B cell (primary cell): ENCODE results near the gene MRO. TPM values are rescaled to one million over a fixed set of nuclear protein-coding genes. Genes with fewer than 3 reads are reported as not detected.
"Not testable (repeated sequence)": the region's sequence is repeated elsewhere in the genome, so short reads cannot be mapped to it uniquely, and the experiment has no call there.

Experiments used
- ATAC-seq: fragments of 200-7000 bp; cut with Tn5 transposase; one replicate; pipeline ENCODE4 v1.10.0; 2021; ENCODE audit warnings: low read depth, mild to moderate bottlenecking, moderate number of reproducible peaks, moderate library complexity
- CTCF ChIA-PET: fragments of 350-600 bp; sonication (Branson Sonifier 250); formaldehyde crosslinking; loops from one replicate; lab custom pipeline; 2021; ENCODE audit warnings: antibody characterized with exemption, inconsistent platforms; lab: Charles Lee
- POLR2A ChIA-PET: fragments of 350-600 bp; sonication (Branson Sonifier 250); formaldehyde crosslinking; loops from one replicate; lab custom pipeline; 2021; ENCODE audit warnings: antibody characterized with exemption; lab: Charles Lee
- DNase-seq: peaks from one replicate; pipeline ENCODE4 v3.0.0; 2013
- H2AFZ ChIP-seq: 2 replicates; pipeline ENCODE4 v1.6.1; 2012; ENCODE audit warnings: mild to moderate bottlenecking, low read depth, low read length; ENCODE audit not compliant: insufficient read depth, poor library complexity, severe bottlenecking
- H3K27ac ChIP-seq, 2 donors: 1 replicate in 1 of 2; 2 replicates in 1 of 2; pipeline ENCODE4 v1.5.1; 2012 to 2013; ENCODE audit warnings: low read length in 2 of 2, mild to moderate bottlenecking in 2 of 2, moderate library complexity in 1 of 2
- H3K27me3 ChIP-seq, 4 experiments: fragments of 200-600 bp in 1 of 4; sonication (generic) in 1 of 4; replicated peaks in 1 of 4; 1 replicate in 2 of 4; 2 replicates in 2 of 4; pipeline versions ENCODE4 v1.6.1 to v1.7.0; 2013 to 2016; ENCODE audit warnings: low read length in 3 of 4, mild to moderate bottlenecking in 2 of 4, mixed read lengths in 1 of 4, moderate library complexity in 1 of 4; ENCODE audit not compliant: insufficient read depth in 4 of 4, control insufficient read depth in 3 of 4; ENCODE audit errors: control extremely low read depth in 1 of 4
- H3K36me3 ChIP-seq, 2 experiments: replicated peaks in 1 of 2; 1 replicate in 1 of 2; 2 replicates in 1 of 2; pipeline versions ENCODE4 v1.6.1 to v1.7.1; 2013; ENCODE audit warnings: low read length in 1 of 2; ENCODE audit not compliant: insufficient read depth in 2 of 2, control insufficient read depth in 1 of 2; ENCODE audit errors: control extremely low read depth in 1 of 2, extremely low read depth in 1 of 2
- H3K4me1 ChIP-seq, 2 donors: fragments of 200-600 bp in 1 of 2; sonication (generic) in 1 of 2; 1 replicate in 1 of 2; 2 replicates in 1 of 2; pipeline versions ENCODE4 v1.5.1 to v1.6.1; 2013 to 2017; ENCODE audit warnings: low read length in 2 of 2; ENCODE audit not compliant: control insufficient read depth in 2 of 2, insufficient read depth in 2 of 2
- H3K4me2 ChIP-seq: replicated peaks from 2 replicates; pipeline ENCODE3; 2012; ENCODE audit warnings: mild to moderate bottlenecking, low read depth, low read length; ENCODE audit not compliant: poor library complexity, severe bottlenecking
- H3K4me3 ChIP-seq, 5 experiments: fragments of 200-600 bp in 1 of 5; sonication (generic) in 1 of 5; 1 replicate in 3 of 5; 2 replicates in 2 of 5; pipeline versions ENCODE4 v1.5.1 to v1.7.0; 2011 to 2016; ENCODE audit warnings: low read length in 4 of 5, mild to moderate bottlenecking in 4 of 5, low read depth in 2 of 5, control low read depth in 1 of 5, moderate library complexity in 1 of 5; ENCODE audit not compliant: insufficient read depth in 1 of 5; ENCODE audit errors: control extremely low read depth in 1 of 5, extremely low read depth in 1 of 5
- H3K79me2 ChIP-seq: fragments of 200-600 bp; sonication (generic); one replicate; pipeline ENCODE4 v1.6.0; 2016; ENCODE audit warnings: low read length; ENCODE audit not compliant: control insufficient read depth, insufficient read depth
- H3K9ac ChIP-seq: fragments of 200-600 bp; sonication (generic); 2 replicates; pipeline ENCODE4 v1.6.1; 2017; ENCODE audit warnings: mild to moderate bottlenecking, low read length, moderate library complexity
- H3K9me3 ChIP-seq, 3 donors: one replicate each; pipeline versions ENCODE4 v1.6.1 to v1.7.1; 2013; ENCODE audit warnings: low read length in 2 of 3; ENCODE audit not compliant: control insufficient read depth in 2 of 3, insufficient read depth in 1 of 3; ENCODE audit errors: control extremely low read depth in 1 of 3
- H4K20me1 ChIP-seq: 2 replicates; pipeline ENCODE4 v1.6.0; 2012; ENCODE audit warnings: mild to moderate bottlenecking, low read length; ENCODE audit not compliant: insufficient read depth, control insufficient read depth, poor library complexity, severe bottlenecking
- H3K27ac Mint-ChIP-seq: one replicate; pipeline ENCODE4 v1.8.0; 2021; ENCODE audit warnings: mixed read lengths
- H3K27me3 Mint-ChIP-seq: one replicate; pipeline ENCODE4 v1.8.0; 2021; ENCODE audit warnings: mixed read lengths
- H3K4me1 Mint-ChIP-seq: one replicate; pipeline ENCODE4 v1.8.0; 2021; ENCODE audit warnings: mixed read lengths
- H3K4me3 Mint-ChIP-seq: one replicate; pipeline ENCODE4 v1.8.0; 2021; ENCODE audit warnings: mixed read lengths
- H3K9me3 Mint-ChIP-seq: one replicate; pipeline ENCODE4 v1.8.0; 2022; ENCODE audit warnings: mixed read lengths; ENCODE audit not compliant: insufficient read depth
- CTCF ChIP-seq: fragments of 200-600 bp; IDR thresholded peaks from one replicate; pipeline ENCODE4 v1.8.0; 2022; ENCODE audit warnings: antibody characterized with exemption, mild to moderate bottlenecking
- EZH2 ChIP-seq: IDR thresholded peaks from 2 replicates; pipeline ENCODE4 v1.6.1; 2012; ENCODE audit warnings: borderline replicate concordance, low read depth, mild to moderate bottlenecking, moderate library complexity, low read length; ENCODE audit not compliant: insufficient read depth, poor library complexity, severe bottlenecking
- WGBS: methylation state at CpG from one replicate; pipeline ENCODE4 v1.1.5; 2013; ENCODE audit warnings: missing lambda C conversion rate; ENCODE audit not compliant: insufficient coverage; 5-methylcytosine and 5-hydroxymethylcytosine counted together
- intact Hi-C: fragments of 100-400 bp; cut with micrococcal nuclease; formaldehyde crosslinking; loops from one replicate; pipeline ENCODE4 v1.10.0; 2022
- polyA plus RNA-seq: library from polyadenylated mRNA; depleted of rRNA; stranded (reverse); fragments of >200 nt; gene quantifications from 2 replicates; pipeline ENCODE4 v1.2.3, GENCODE V29; 2012
- total RNA-seq, 2 donors: library from RNA; stranded (reverse); fragments of 120-200 nt in 1 of 2; gene quantifications; 1 replicate in 1 of 2; 2 replicates in 1 of 2; pipeline versions ENCODE4 v1.2.3 to v1.2.4, GENCODE V29; 2013 to 2022

Gene MRO
- total and polyA plus RNA-seq, 2 donors (not counting 1 experiment from before 2014, with no cell fraction given): not detected

GRCh38 chr18:50836521-50836957 lies 16.7 kb upstream of the MRO start:
- peak; percentile 41 for DNase-seq
- WGBS: no CpG with 5 or more reads among the region's 2 CpGs
- ATAC-seq: peak; percentile 76
- peak overlapping the region; percentile 44 for H2AFZ ChIP-seq
- H3K4me1 ChIP-seq: peaks cover 16 to 19% of the 10 kb centered on the region in 2 donors
- peak overlapping the region; percentile 50 for H3K4me2 ChIP-seq
- H3K9ac ChIP-seq: peak overlapping the region; percentile 17
- peaks cover 0 to 3% (median 0%) of the 10 kb centered on the region in 4 experiments for H3K27me3 ChIP-seq
- CTCF ChIA-PET: interaction anchor here (9.5 kb wide), 1 partner anchor 18 kb away, joined by 70 read pairs; the partner anchor contains the start of gene MRO
- no peaks in the 10 kb centered on the region for H4K20me1 ChIP-seq
- TF ChIP-seq EZH2: no peak
- TF ChIP-seq CTCF: no peak
- intact Hi-C loops: no loop called here
- Mint-ChIP-seq H3K27me3 (no peaks in the 10 kb centered on the region), H3K4me3 (peak overlapping the region; percentile 69), H3K9me3 (no peaks in the 10 kb centered on the region), H3K27ac (peak overlapping the region; percentile 59), H3K4me1 (peaks cover 33% of the 10 kb centered on the region)
- POLR2A ChIA-PET: interaction anchor here (0.5 kb wide), 1 partner anchor 130 kb away, joined by 4 read pairs; no protein-coding TSS in a partner anchor
- no peaks in the 10 kb centered on the region for H3K9me3 ChIP-seq
- no peak overlapping the region for H3K27ac ChIP-seq
- H3K36me3 ChIP-seq: no peaks in the 10 kb centered on the region
- H3K79me2 ChIP-seq: no peaks in the 10 kb centered on the region
- H3K4me3 ChIP-seq: peak overlapping the region in 1 of 5 experiments; percentile 29

- CTCF ChIA-PET: interaction anchor here (1.6 to 9.5 kb wide), 2 partner anchors 14 to 218 kb away, joined by 4 to 70 read pairs; partner anchors contain the start of gene MRO
These were observed 13.7 kb upstream of the MRO start for GRCh38 chr18:50833496-50833895.

More at GRCh38 chr18:50833496-50833895, 13.7 kb upstream of the MRO start:
- DNase-seq, H3K27ac ChIP-seq, H3K9me3 ChIP-seq, H3K27ac Mint-ChIP-seq, H3K4me3 ChIP-seq, H3K27me3 ChIP-seq, H3K9me3 Mint-ChIP-seq, POLR2A ChIA-PET, H3K4me2 ChIP-seq, intact Hi-C loops, H3K27me3 Mint-ChIP-seq, H3K36me3 ChIP-seq, H4K20me1 ChIP-seq, H3K79me2 ChIP-seq, H2AFZ ChIP-seq, H3K4me3 Mint-ChIP-seq, ATAC-seq, H3K9ac ChIP-seq: not testable (repeated sequence)
- H3K4me1 ChIP-seq: peaks cover 23 to 33% of the 10 kb centered on the region in 2 donors
- peaks cover 44% of the 10 kb centered on the region for H3K4me1 Mint-ChIP-seq
- 96% methylated on average over 5 of the region's 7 CpGs for WGBS
